GM12878 (cell line): Measurements from ENCODE around the gene TSPO2. TPM values are rescaled to one million over a fixed set of nuclear protein-coding genes. Genes with fewer than 3 reads are reported as not detected.

Experiments
- CUX1 ChIP-seq: IDR thresholded peaks from 2 replicates; pipeline ENCODE4 v1.6.1; 2012; ENCODE audit warnings: improper control_type of control experiment, low read depth, low read length; ENCODE audit not compliant: insufficient replicate concordance
- ETV6 ChIP-seq, 2 experiments: fragments of 450-650 bp in 1 of 2; IDR thresholded peaks in 1 of 2; conservative IDR thresholded peaks in 1 of 2; 2 replicates each; pipeline ENCODE4 v1.6.1; 2014; ENCODE audit warnings: antibody characterized with exemption in 1 of 2, borderline replicate concordance in 1 of 2, low read depth in 1 of 2, mild to moderate bottlenecking in 1 of 2, moderate library complexity in 1 of 2
- FOXK2 ChIP-seq: fragments of 450-650 bp; IDR thresholded peaks from 2 replicates; pipeline ENCODE4 v1.6.1; 2017; ENCODE audit warnings: mild to moderate bottlenecking, moderate library complexity
- NRF1 ChIP-seq: conservative IDR thresholded peaks from 2 replicates; pipeline ENCODE4 v1.6.1; 2011; ENCODE audit warnings: mild to moderate bottlenecking, low read depth, low read length, improper control_type of control experiment
- RAD21 ChIP-seq: IDR thresholded peaks from 2 replicates; pipeline ENCODE4 v1.6.1; 2011; ENCODE audit warnings: mild to moderate bottlenecking, low read depth, low read length, moderate library complexity; ENCODE audit not compliant: insufficient read depth
- polyA plus RNA-seq, 11 experiments: library from polyadenylated mRNA; depleted of rRNA in 4 of 11; unstranded in 6 of 11; stranded (reverse) in 5 of 11; fragments of >200 nt; fragmentation: Nextera tagmentation in 4 of 11; fragmentation: Illumina TruSeq in 1 of 11; extraction: Ambion mirVana in 4 of 11; extraction: Trizol in 1 of 11; gene quantifications; 1 replicate in 1 of 11; 2 replicates in 10 of 11; pipeline versions ENCODE4 v1.2.1 to v1.2.3, GENCODE V29; 2011 to 2016; ENCODE audit warnings: inconsistent platforms in 2 of 11, missing spikeins in 2 of 11, low read depth in 1 of 11
- total RNA-seq, 4 experiments: library from RNA; depleted of rRNA in 3 of 4; stranded (reverse); fragments of >200 nt in 3 of 4; fragmentation: Illumina TruSeq in 1 of 4; extraction: Trizol in 1 of 4; gene quantifications; 2 replicates each; pipeline versions ENCODE4 v1.2.1 to v1.2.3, GENCODE V29; 2013 to 2021

TSPO2 gene
- total and polyA plus RNA-seq, 10 of the 15 experiments (the other 5 are each of a cell fraction or from before 2014, with no cell fraction given) = not detected

- no peak for TF ChIP-seq CUX1
- TF ChIP-seq NRF1 = no peak
- TF ChIP-seq ETV6 (conservative IDR thresholded peaks at IDR 0.05 in 1 of 2, IDR thresholded peaks at IDR 0.05 in 1 of 2; ENCODE audit: borderline replicate concordance in 1 of 2, low read depth in 1 of 2) = no peak
- no peak for TF ChIP-seq FOXK2
- no peak for TF ChIP-seq RAD21
These were observed 51.5 kb downstream of the TSPO2 start (continued) for GRCh38 chr6:41093729-41094128.

Other genes with a start within 250 kb of the TSPO2 start
Only the 7 nearest of the 9 such genes appear.
- gene UNC5CL, start 3.2 kb upstream of the TSPO2 start, total RNA-seq (2014; rRNA removed) = 0.93 and 0.96 TPM in 2 replicates
- gene UNC5CL, start 3.2 kb upstream of the TSPO2 start, total RNA-seq (2014; rRNA removed; fragmentation: Illumina TruSeq; extraction: Trizol) = 0.28 and 0.31 TPM in 2 replicates
- gene UNC5CL, start 3.2 kb upstream of the TSPO2 start, total RNA-seq (2021) = 0.48 and 0.74 TPM in 2 replicates
- 1.2 and 1.6 TPM in 2 replicates for gene UNC5CL, start 3.2 kb upstream of the TSPO2 start, polyA plus RNA-seq (2011; rRNA removed)
- gene UNC5CL, start 3.2 kb upstream of the TSPO2 start, polyA plus RNA-seq (2014; fragmentation: Illumina TruSeq; extraction: Trizol) = 0.32 and 0.46 TPM in 2 replicates
- under 1 TPM in 1 of 2 experiments, not detected in 1; 0.11 TPM for gene UNC5CL, start 3.2 kb upstream of the TSPO2 start, polyA plus RNA-seq (2014; fragmentation: Nextera tagmentation; extraction: Ambion mirVana)
- 0.74 and 0.96 TPM in 2 replicates for gene UNC5CL, start 3.2 kb upstream of the TSPO2 start, polyA plus RNA-seq (2014; rRNA removed)
- under 1 TPM; 0.11 to 0.37 TPM for gene UNC5CL, start 3.2 kb upstream of the TSPO2 start, polyA plus RNA-seq (2016; fragmentation: Nextera tagmentation; extraction: Ambion mirVana)
- not detected in 2 replicates for gene APOBEC2, start 10.7 kb downstream of the TSPO2 start, total RNA-seq (2014; rRNA removed)
- gene APOBEC2, start 10.7 kb downstream of the TSPO2 start, total RNA-seq (2014; rRNA removed; fragmentation: Illumina TruSeq; extraction: Trizol) = not detected in 2 replicates
- gene APOBEC2, start 10.7 kb downstream of the TSPO2 start, total RNA-seq (2021) = not detected in 2 replicates
- gene APOBEC2, start 10.7 kb downstream of the TSPO2 start, polyA plus RNA-seq (2011; rRNA removed) = not detected in 2 replicates
- not detected in 2 replicates for gene APOBEC2, start 10.7 kb downstream of the TSPO2 start, polyA plus RNA-seq (2014; fragmentation: Illumina TruSeq; extraction: Trizol)
- 1 to 10 TPM in 1 of 2 experiments, under 1 TPM in 1; 0.11 to 1.4 TPM for gene APOBEC2, start 10.7 kb downstream of the TSPO2 start, polyA plus RNA-seq (2014; fragmentation: Nextera tagmentation; extraction: Ambion mirVana)
- gene APOBEC2, start 10.7 kb downstream of the TSPO2 start, polyA plus RNA-seq (2014; rRNA removed) = not detected in 2 replicates
- 1 to 10 TPM in 1 of 2 experiments, under 1 TPM in 1; 0.71 to 1.0 TPM for gene APOBEC2, start 10.7 kb downstream of the TSPO2 start, polyA plus RNA-seq (2016; fragmentation: Nextera tagmentation; extraction: Ambion mirVana)
- 19.0 and 23.3 TPM in 2 replicates for gene OARD1, start 29.9 kb downstream of the TSPO2 start, total RNA-seq (2014; rRNA removed)
- gene OARD1, start 29.9 kb downstream of the TSPO2 start, total RNA-seq (2014; rRNA removed; fragmentation: Illumina TruSeq; extraction: Trizol) = 35.2 and 36.1 TPM in 2 replicates
- 23.7 and 29.9 TPM in 2 replicates for gene OARD1, start 29.9 kb downstream of the TSPO2 start, total RNA-seq (2021)
- gene OARD1, start 29.9 kb downstream of the TSPO2 start, polyA plus RNA-seq (2011; rRNA removed) = 43.4 and 64.9 TPM in 2 replicates
- 43.8 and 51.6 TPM in 2 replicates for gene OARD1, start 29.9 kb downstream of the TSPO2 start, polyA plus RNA-seq (2014; fragmentation: Illumina TruSeq; extraction: Trizol)
- 10 to 100 TPM; 43.9 to 49.1 TPM for gene OARD1, start 29.9 kb downstream of the TSPO2 start, polyA plus RNA-seq (2014; fragmentation: Nextera tagmentation; extraction: Ambion mirVana)
- gene OARD1, start 29.9 kb downstream of the TSPO2 start, polyA plus RNA-seq (2014; rRNA removed) = 29.5 and 35.5 TPM in 2 replicates
- gene OARD1, start 29.9 kb downstream of the TSPO2 start, polyA plus RNA-seq (2016; fragmentation: Nextera tagmentation; extraction: Ambion mirVana) = 10 to 100 TPM; 56.9 to 63.5 TPM
- gene NFYA, start 30.5 kb downstream of the TSPO2 start, total RNA-seq (2014; rRNA removed) = 20.4 and 23.6 TPM in 2 replicates
- 18.5 and 20.1 TPM in 2 replicates for gene NFYA, start 30.5 kb downstream of the TSPO2 start, total RNA-seq (2014; rRNA removed; fragmentation: Illumina TruSeq; extraction: Trizol)
- gene NFYA, start 30.5 kb downstream of the TSPO2 start, total RNA-seq (2021) = 25.6 and 27.4 TPM in 2 replicates
- 14.6 and 19.4 TPM in 2 replicates for gene NFYA, start 30.5 kb downstream of the TSPO2 start, polyA plus RNA-seq (2011; rRNA removed)
- gene NFYA, start 30.5 kb downstream of the TSPO2 start, polyA plus RNA-seq (2014; fragmentation: Illumina TruSeq; extraction: Trizol) = 35.3 and 36.5 TPM in 2 replicates
- gene NFYA, start 30.5 kb downstream of the TSPO2 start, polyA plus RNA-seq (2014; fragmentation: Nextera tagmentation; extraction: Ambion mirVana) = 1 to 10 TPM; 6.4 to 7.3 TPM
- gene NFYA, start 30.5 kb downstream of the TSPO2 start, polyA plus RNA-seq (2014; rRNA removed) = 25.7 and 30.0 TPM in 2 replicates
- 10 to 100 TPM; 17.4 to 18.9 TPM for gene NFYA, start 30.5 kb downstream of the TSPO2 start, polyA plus RNA-seq (2016; fragmentation: Nextera tagmentation; extraction: Ambion mirVana)
- gene TREML1, start 111.9 kb downstream of the TSPO2 start, total RNA-seq (2014; rRNA removed) = not detected in 2 replicates
- not detected in 2 replicates for gene TREML1, start 111.9 kb downstream of the TSPO2 start, total RNA-seq (2014; rRNA removed; fragmentation: Illumina TruSeq; extraction: Trizol)
- gene TREML1, start 111.9 kb downstream of the TSPO2 start, total RNA-seq (2021) = not detected in 2 replicates
- not detected in 2 replicates for gene TREML1, start 111.9 kb downstream of the TSPO2 start, polyA plus RNA-seq (2011; rRNA removed)
- gene TREML1, start 111.9 kb downstream of the TSPO2 start, polyA plus RNA-seq (2014; fragmentation: Illumina TruSeq; extraction: Trizol) = not detected in 2 replicates
- gene TREML1, start 111.9 kb downstream of the TSPO2 start, polyA plus RNA-seq (2014; fragmentation: Nextera tagmentation; extraction: Ambion mirVana) = not detected
- not detected in 2 replicates for gene TREML1, start 111.9 kb downstream of the TSPO2 start, polyA plus RNA-seq (2014; rRNA removed)
- gene TREML1, start 111.9 kb downstream of the TSPO2 start, polyA plus RNA-seq (2016; fragmentation: Nextera tagmentation; extraction: Ambion mirVana) = under 1 TPM in 1 of 2 experiments, not detected in 1; 0.21 TPM
- gene TREM2, start 120.6 kb downstream of the TSPO2 start, total RNA-seq (2014; rRNA removed) = not detected in 2 replicates
- not detected in 2 replicates for gene TREM2, start 120.6 kb downstream of the TSPO2 start, total RNA-seq (2014; rRNA removed; fragmentation: Illumina TruSeq; extraction: Trizol)
- gene TREM2, start 120.6 kb downstream of the TSPO2 start, total RNA-seq (2021) = not detected in 2 replicates
- not detected in 2 replicates for gene TREM2, start 120.6 kb downstream of the TSPO2 start, polyA plus RNA-seq (2011; rRNA removed)
- not detected in 2 replicates for gene TREM2, start 120.6 kb downstream of the TSPO2 start, polyA plus RNA-seq (2014; fragmentation: Illumina TruSeq; extraction: Trizol)
- gene TREM2, start 120.6 kb downstream of the TSPO2 start, polyA plus RNA-seq (2014; fragmentation: Nextera tagmentation; extraction: Ambion mirVana) = not detected
- gene TREM2, start 120.6 kb downstream of the TSPO2 start, polyA plus RNA-seq (2014; rRNA removed) = not detected in 2 replicates
- not detected for gene TREM2, start 120.6 kb downstream of the TSPO2 start, polyA plus RNA-seq (2016; fragmentation: Nextera tagmentation; extraction: Ambion mirVana)
- gene TREML2, start 158.7 kb downstream of the TSPO2 start, total RNA-seq (2014; rRNA removed) = 9.1 and 11.0 TPM in 2 replicates
- 6.1 and 6.6 TPM in 2 replicates for gene TREML2, start 158.7 kb downstream of the TSPO2 start, total RNA-seq (2014; rRNA removed; fragmentation: Illumina TruSeq; extraction: Trizol)
- 6.8 and 8.2 TPM in 2 replicates for gene TREML2, start 158.7 kb downstream of the TSPO2 start, total RNA-seq (2021)
- 1.2 and 1.7 TPM in 2 replicates for gene TREML2, start 158.7 kb downstream of the TSPO2 start, polyA plus RNA-seq (2011; rRNA removed)
- gene TREML2, start 158.7 kb downstream of the TSPO2 start, polyA plus RNA-seq (2014; fragmentation: Illumina TruSeq; extraction: Trizol) = 5.9 and 9.0 TPM in 2 replicates
- under 1 TPM; 0.49 to 0.79 TPM for gene TREML2, start 158.7 kb downstream of the TSPO2 start, polyA plus RNA-seq (2014; fragmentation: Nextera tagmentation; extraction: Ambion mirVana)
- gene TREML2, start 158.7 kb downstream of the TSPO2 start, polyA plus RNA-seq (2014; rRNA removed) = 7.0 and 7.2 TPM in 2 replicates
- gene TREML2, start 158.7 kb downstream of the TSPO2 start, polyA plus RNA-seq (2016; fragmentation: Nextera tagmentation; extraction: Ambion mirVana) = 1 to 10 TPM; 7.4 to 7.7 TPM